Measurements from ENCODE around the gene COL11A2.
A peak's percentile ranks its signal among the peaks of the same experiment; 100 is the strongest.

The COL11A2 gene

GRCh38 chr6:33217681-33218080 lies 25.4 kb upstream of the COL11A2 start:
- Histone ChIP-seq H3K9ac (ENCODE audit: low read depth, low read length) (no peak overlapping the region), H3K9me3 (ENCODE audit: insufficient read depth, low read length, severe bottlenecking) (no peaks in the 10 kb centered on the region), H2AFZ (ENCODE audit: low read depth, low read length) (no peak overlapping the region), H3K36me3 (ENCODE audit: insufficient read depth, low read length) (no peaks in the 10 kb centered on the region), H3K4me3 (ENCODE audit: low read depth in 1 of 2, low read length in 2 of 2) (no peak overlapping the region), H3K27ac (ENCODE audit: low read length) (no peak overlapping the region), H3K79me2 (ENCODE audit: insufficient read depth, low read length) (no peaks in the 10 kb centered on the region), H4K20me1 (ENCODE audit: insufficient read depth, low read length) (peaks cover 3% of the 10 kb centered on the region; the same call in 1 of the 2 replicates), H3K4me1 (ENCODE audit: insufficient read depth, low read length) (peaks cover 12% of the 10 kb centered on the region), H3K4me2 (ENCODE audit: insufficient read depth, low read length) (no peak overlapping the region), H3K27me3 (ENCODE audit: insufficient read depth, low read length, poor library complexity) (peaks cover 31% of the 10 kb centered on the region)
- no peak for DNase-seq
- TF ChIP-seq EZH2 (IDR thresholded peaks at IDR 0.05; ENCODE audit: borderline replicate concordance, low read depth, low read length, severe bottlenecking) (no peak), CTCF (IDR thresholded peaks at IDR 0.05; ENCODE audit: borderline replicate concordance, extremely low read depth, low read length, poor library complexity, severe bottlenecking) (no peak)
- ATAC-seq (ENCODE audit: insufficient read depth, low read depth): no peak

GRCh38 chr6:33217246-33217645 lies 25.0 kb upstream of the COL11A2 start:
- no peak for ATAC-seq (ENCODE audit: insufficient read depth, low read depth)

GRCh38 chr6:33216117-33216649 lies 23.9 kb upstream of the COL11A2 start:
- Histone ChIP-seq H4K20me1 (ENCODE audit: insufficient read depth, low read length) (peaks cover 7% of the 10 kb centered on the region; the same call in 1 of the 2 replicates), H3K4me1 (ENCODE audit: insufficient read depth, low read length) (peaks cover 12% of the 10 kb centered on the region), H3K79me2 (ENCODE audit: insufficient read depth, low read length) (no peaks in the 10 kb centered on the region), H3K27me3 (ENCODE audit: insufficient read depth, low read length, poor library complexity) (peaks cover 35% of the 10 kb centered on the region), H3K9ac (ENCODE audit: low read depth, low read length) (no peak overlapping the region), H3K4me3 (ENCODE audit: low read depth in 1 of 2, low read length in 2 of 2) (no peak overlapping the region), H3K36me3 (ENCODE audit: insufficient read depth, low read length) (no peaks in the 10 kb centered on the region; the same call in 1 of the 2 replicates), H3K4me2 (ENCODE audit: insufficient read depth, low read length) (no peak overlapping the region), H3K27ac (ENCODE audit: low read length) (no peak overlapping the region), H3K9me3 (ENCODE audit: insufficient read depth, low read length, severe bottlenecking) (no peaks in the 10 kb centered on the region), H2AFZ (ENCODE audit: low read depth, low read length) (no peak overlapping the region)
- 0 out of 3 replicates have a peak, but pooled peaks have one; percentile 17 for ATAC-seq (ENCODE audit: insufficient read depth, low read depth)
- no peak for DNase-seq
- no peak for TF ChIP-seq EZH2 (IDR thresholded peaks at IDR 0.05; ENCODE audit: borderline replicate concordance, low read depth, low read length, severe bottlenecking)

More at GRCh38 chr6:33217246-33217645, 25.0 kb upstream of the COL11A2 start:
- H3K4me3 ChIP-seq (ENCODE audit: low read depth in 1 of 2, low read length in 2 of 2): no peak overlapping the region
- H4K20me1 ChIP-seq (ENCODE audit: insufficient read depth, low read length): peaks cover 4% of the 10 kb centered on the region; the same call in 1 of the 2 replicates
- H3K27ac ChIP-seq (ENCODE audit: low read length): no peak overlapping the region
- TF ChIP-seq EZH2 (IDR thresholded peaks at IDR 0.05; ENCODE audit: borderline replicate concordance, low read depth, low read length, severe bottlenecking) (no peak), CTCF (IDR thresholded peaks at IDR 0.05; ENCODE audit: borderline replicate concordance, extremely low read depth, low read length, poor library complexity, severe bottlenecking) (no peak)
- H3K4me2 ChIP-seq (ENCODE audit: insufficient read depth, low read length): no peak overlapping the region
- peaks cover 12% of the 10 kb centered on the region for H3K4me1 ChIP-seq (ENCODE audit: insufficient read depth, low read length)
- no peak overlapping the region for H3K9ac ChIP-seq (ENCODE audit: low read depth, low read length)
- H3K79me2 ChIP-seq (ENCODE audit: insufficient read depth, low read length): no peaks in the 10 kb centered on the region
- no peak overlapping the region for H2AFZ ChIP-seq (ENCODE audit: low read depth, low read length)
- no peak for DNase-seq
- no peaks in the 10 kb centered on the region for H3K36me3 ChIP-seq (ENCODE audit: insufficient read depth, low read length)
- H3K9me3 ChIP-seq (ENCODE audit: insufficient read depth, low read length, severe bottlenecking): no peaks in the 10 kb centered on the region
- peaks cover 34% of the 10 kb centered on the region for H3K27me3 ChIP-seq (ENCODE audit: insufficient read depth, low read length, poor library complexity)

- TF ChIP-seq CTCF (IDR thresholded peaks at IDR 0.05; ENCODE audit: borderline replicate concordance, extremely low read depth, low read length, poor library complexity, severe bottlenecking) (no peak), EZH2 (IDR thresholded peaks at IDR 0.05; ENCODE audit: borderline replicate concordance, low read depth, low read length, severe bottlenecking) (no peak)
- peaks cover 35% of the 10 kb centered on the region for H3K27me3 ChIP-seq (ENCODE audit: insufficient read depth, low read length, poor library complexity)
- DNase-seq: no peak
These were observed 23.2 kb upstream of the COL11A2 start for GRCh38 chr6:33215271-33216116.

More at GRCh38 chr6:33215271-33216116, 23.2 kb upstream of the COL11A2 start:
- no peak overlapping the region for H3K9ac ChIP-seq (ENCODE audit: low read depth, low read length)
- peaks cover 12% of the 10 kb centered on the region for H3K4me1 ChIP-seq (ENCODE audit: insufficient read depth, low read length)
- no peaks in the 10 kb centered on the region for H3K9me3 ChIP-seq (ENCODE audit: insufficient read depth, low read length, severe bottlenecking)
- H4K20me1 ChIP-seq (ENCODE audit: insufficient read depth, low read length): peaks cover 7% of the 10 kb centered on the region; the same call in 1 of the 2 replicates
- no peak overlapping the region for H3K27ac ChIP-seq (ENCODE audit: low read length)
- ATAC-seq (ENCODE audit: insufficient read depth, low read depth): no peak
- no peak overlapping the region for H2AFZ ChIP-seq (ENCODE audit: low read depth, low read length)
- H3K4me2 ChIP-seq (ENCODE audit: insufficient read depth, low read length): no peak overlapping the region
- no peaks in the 10 kb centered on the region for H3K79me2 ChIP-seq (ENCODE audit: insufficient read depth, low read length)
- no peak overlapping the region for H3K4me3 ChIP-seq (ENCODE audit: low read depth in 1 of 2, low read length in 2 of 2)
- H3K36me3 ChIP-seq (ENCODE audit: insufficient read depth, low read length): peaks cover 2% of the 10 kb centered on the region

Measured in DND-41 (cell line).